HG03378 (cell line): ENCODE results near the gene BSG.
"Not testable (repeated sequence)": the region's sequence is repeated elsewhere in the genome, so short reads cannot be mapped to it uniquely, and the experiment has no call there.

Experiments
- ATAC-seq: cut with Tn5 transposase; IDR thresholded peaks from one replicate; pipeline ENCODE4 v1.9.1; 2021; ENCODE audit warnings: mild to moderate bottlenecking, moderate library complexity; ENCODE audit not compliant: unreplicated experiment

Gene BSG

GRCh38 chr19:617551-618246 is 45.3 kb downstream of the BSG start:
- no peak for ATAC-seq

GRCh38 chr19:618247-618619 is 45.8 kb downstream of the BSG start:
- ATAC-seq, result no peak

DNA sequence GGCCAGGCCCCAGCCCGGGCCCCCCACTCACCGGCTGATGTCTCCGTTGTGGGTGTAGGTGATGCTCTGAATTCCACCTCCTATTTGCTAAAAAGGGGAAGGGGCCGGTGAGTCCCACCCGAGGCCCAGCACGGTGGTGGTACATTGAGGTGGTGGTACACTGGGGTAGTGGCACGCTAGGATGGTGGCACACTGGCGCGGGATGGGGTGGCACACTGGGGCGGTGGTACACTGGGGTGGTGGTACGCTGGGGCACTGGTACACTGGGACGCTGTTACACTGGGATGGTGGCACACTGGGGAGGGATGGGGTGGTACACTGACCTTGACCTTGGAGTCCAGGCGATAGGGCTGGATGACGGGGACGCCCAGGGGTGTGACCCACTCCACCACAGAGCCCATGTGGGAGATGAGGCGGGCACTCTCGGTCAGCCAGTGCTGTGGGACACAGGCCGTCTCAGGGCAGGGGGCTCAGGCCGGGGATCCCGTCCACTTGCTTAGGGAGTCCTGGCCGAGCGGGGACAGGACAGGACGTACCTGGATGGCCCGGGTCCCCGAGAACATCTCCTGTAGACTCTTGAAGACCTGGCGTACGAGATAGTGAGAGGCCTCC is 46.4 kb downstream of the BSG start:
- no peak for ATAC-seq

GRCh38 chr19:619286-620002 is 47.0 kb downstream of the BSG start:
- no peak for ATAC-seq

DNA sequence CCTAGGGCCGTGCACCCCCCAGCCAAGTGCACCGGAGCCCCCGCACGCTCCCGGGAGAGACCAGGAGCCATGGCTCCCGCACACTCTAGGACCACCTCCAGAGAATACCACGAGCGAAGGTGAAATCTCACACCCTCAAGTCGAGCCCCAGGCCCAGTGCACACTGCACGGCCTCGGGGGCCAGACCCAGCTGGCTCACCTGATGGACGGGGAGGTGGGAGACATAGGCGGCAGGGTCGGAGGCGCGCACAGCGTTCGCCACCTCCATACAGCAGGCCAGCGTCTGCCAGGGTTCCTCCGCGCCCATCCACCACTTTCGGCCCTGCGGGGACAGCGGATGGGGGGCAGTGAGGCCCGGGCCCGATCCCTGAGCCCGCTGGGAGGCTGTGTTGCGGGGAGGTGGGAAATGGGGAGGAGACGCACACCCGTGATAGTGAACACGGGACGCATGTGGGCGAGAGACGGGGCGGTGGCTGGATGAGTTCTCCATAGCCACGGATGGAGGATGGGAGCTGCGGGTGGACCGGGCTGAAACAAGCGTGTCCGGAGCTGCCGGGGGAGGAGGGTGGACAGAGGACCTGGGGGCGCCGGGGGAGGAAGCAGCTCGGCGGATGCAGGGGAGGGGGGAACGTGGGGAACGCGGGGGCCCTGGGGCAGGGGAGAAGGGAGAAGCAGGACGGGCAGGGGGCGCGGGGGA is 47.9 kb downstream of the BSG start:
- ATAC-seq, result no peak

GRCh38 chr19:621191-621590 is 48.8 kb downstream of the BSG start:
- ATAC-seq, result not testable (repeated sequence)

GRCh38 chr19:621819-622218 is 49.4 kb downstream of the BSG start:
- no peak for ATAC-seq

DNA sequence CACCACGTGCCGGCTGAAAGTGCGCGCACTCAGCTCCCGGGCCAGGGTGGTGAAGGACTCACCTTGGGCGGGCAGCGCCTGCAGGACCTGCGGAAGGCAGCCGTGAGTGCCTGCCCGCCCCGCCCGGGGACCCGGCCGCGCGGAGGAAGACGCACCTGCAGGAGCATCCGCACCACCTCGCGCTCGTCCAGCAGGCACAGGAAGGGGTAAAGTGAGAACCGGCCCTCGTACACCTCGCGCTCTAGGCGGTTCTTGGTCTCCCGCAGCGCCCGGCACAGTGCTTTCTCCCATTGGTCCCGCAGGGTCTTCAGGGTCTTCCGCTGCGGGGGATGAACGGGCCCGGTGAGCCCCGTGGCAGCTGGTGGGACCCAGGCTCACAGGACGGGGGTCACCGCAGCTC is 50.3 kb downstream of the BSG start:
- ATAC-seq, result no peak

GRCh38 chr19:623175-623916 is 51.0 kb downstream of the BSG start:
- no peak for ATAC-seq

DNA sequence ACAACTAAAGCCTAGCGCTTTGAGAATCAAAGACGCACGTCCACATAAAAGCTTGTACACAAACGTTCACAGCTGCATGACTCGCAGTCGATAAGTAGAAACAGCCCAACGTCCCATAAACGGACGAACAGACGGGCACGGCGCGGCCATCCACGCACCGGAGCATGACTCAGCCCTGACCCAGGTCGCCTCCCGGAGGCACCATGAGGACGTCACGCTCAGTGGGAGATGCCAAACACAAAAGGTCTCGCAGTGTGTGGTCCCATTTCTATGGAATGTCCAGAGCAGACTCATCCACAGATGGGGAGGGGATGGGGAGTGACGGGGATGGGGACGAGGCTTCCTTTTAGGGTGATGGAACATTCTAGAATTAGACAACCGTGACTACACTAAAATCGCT is 51.6 kb downstream of the BSG start:
- no peak for ATAC-seq

DNA sequence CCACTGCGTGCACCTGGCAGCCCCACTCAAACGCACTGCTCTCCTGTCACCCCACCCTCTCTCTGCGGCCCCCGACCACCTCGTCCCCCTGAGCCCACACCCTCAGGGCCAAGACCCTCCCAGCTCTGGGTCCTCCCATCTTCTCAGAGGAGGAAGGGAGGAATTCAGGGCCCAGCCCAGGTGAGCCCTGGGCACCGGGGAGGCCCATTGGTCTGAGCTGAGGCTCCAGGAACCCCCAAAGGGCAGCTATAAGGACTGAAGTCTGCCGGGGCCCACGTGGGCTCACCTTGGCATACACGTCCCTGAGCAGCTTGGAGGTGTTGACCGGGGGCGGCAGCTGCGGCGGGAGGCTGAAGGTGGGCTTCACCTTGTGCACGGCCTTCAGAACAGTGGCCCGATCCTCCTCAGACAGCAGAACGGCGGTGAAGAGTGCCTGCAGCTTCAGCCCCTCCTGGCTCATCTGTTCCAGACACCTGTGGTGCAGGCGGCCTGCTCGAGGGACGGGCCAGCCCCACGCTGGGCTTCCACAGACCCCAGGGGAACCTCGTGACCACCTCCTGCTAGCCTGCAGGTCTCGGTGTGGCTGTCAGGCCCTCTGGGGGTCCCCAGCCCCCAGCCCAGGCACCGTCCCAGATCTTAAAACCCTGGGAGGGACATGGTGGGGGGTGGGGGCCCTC is 52.2 kb downstream of the BSG start:
- ATAC-seq, result no peak

GRCh38 chr19:625257-625656 is 52.9 kb downstream of the BSG start:
- no peak for ATAC-seq

GRCh38 chr19:626566-626965 is 54.2 kb downstream of the BSG start:
- ATAC-seq, result not testable (repeated sequence)

GRCh38 chr19:628168-628567 is 55.8 kb downstream of the BSG start:
- ATAC-seq, result no peak

GRCh38 chr19:629515-629914 is 57.1 kb downstream of the BSG start:
- not testable (repeated sequence) for ATAC-seq

DNA sequence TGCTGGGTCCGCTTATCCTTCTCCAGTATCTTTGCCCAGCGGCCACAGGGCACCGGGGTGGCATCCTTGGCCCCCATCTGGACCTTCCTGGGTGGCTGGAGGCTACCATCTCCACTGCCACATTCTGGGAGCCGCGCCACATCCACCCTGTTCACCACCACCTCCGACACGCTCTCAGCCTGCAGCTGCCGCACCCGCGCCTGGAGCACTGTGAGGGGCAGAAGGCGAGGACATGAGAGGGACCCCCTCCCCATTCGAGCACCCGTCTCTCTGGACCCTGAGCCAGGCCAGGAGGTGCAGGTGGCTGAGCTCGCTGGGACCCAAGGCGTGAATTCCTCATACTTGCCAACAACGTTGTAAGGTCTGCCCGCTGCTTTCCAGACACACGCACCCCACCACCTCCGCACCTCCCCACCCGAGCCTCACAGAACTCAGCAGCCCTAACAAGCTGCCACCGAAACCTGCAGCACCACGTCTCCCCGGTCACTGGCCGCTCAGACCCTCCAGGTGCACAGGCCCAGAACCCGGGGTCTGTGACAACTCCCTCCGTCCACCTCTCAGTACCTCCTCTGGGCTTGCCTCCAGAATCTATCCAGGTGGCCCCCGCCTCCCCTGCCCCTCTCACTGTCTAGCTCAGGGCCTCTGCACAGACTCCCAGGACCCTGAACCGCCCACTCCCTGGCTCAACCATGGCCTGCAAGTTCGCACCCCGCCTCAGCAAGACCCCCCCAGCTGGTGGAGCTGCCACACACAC is 57.7 kb downstream of the BSG start:
- no peak for ATAC-seq

- ATAC-seq, result peak; percentile 5
These were observed 60.2 kb downstream of the BSG start for GRCh38 chr19:632579-633067.
